GM18508 (cell line): ENCODE results near the gene CNOT4.
"Not testable (repeated sequence)": the region's sequence is repeated elsewhere in the genome, so short reads cannot be mapped to it uniquely, and the experiment has no call there.

Experiments used
- ATAC-seq: cut with Tn5 transposase; IDR thresholded peaks from one replicate; pipeline ENCODE4 v1.9.1; 2021; ENCODE audit warnings: moderate number of reproducible peaks; ENCODE audit not compliant: insufficient read depth, unreplicated experiment

Gene CNOT4

GRCh38 chr7:135370656-135371055, 139.2 kb downstream of the CNOT4 start:
- no peak for ATAC-seq

- no peak for ATAC-seq
Measured at GRCh38 chr7:135369405-135369804, 140.5 kb downstream of the CNOT4 start.

GRCh38 chr7:135368416-135369186, 141.3 kb downstream of the CNOT4 start:
- no peak for ATAC-seq

GRCh38 chr7:135366843-135367508, 142.9 kb downstream of the CNOT4 start:
- no peak for ATAC-seq

GRCh38 chr7:135365721-135366120, 144.2 kb downstream of the CNOT4 start:
- no peak for ATAC-seq

- ATAC-seq = no peak
Measured at GRCh38 chr7:135364206-135364605, 145.7 kb downstream of the CNOT4 start.

GRCh38 chr7:135362871-135363270, 147.0 kb downstream of the CNOT4 start:
- no peak for ATAC-seq

- ATAC-seq = no peak
Measured at GRCh38 chr7:135361788-135362187, 148.1 kb downstream of the CNOT4 start.

- ATAC-seq = no peak
Measured at GRCh38 chr7:135359615-135360014, 150.3 kb downstream of the CNOT4 start.

GRCh38 chr7:135355377-135356048, 154.4 kb downstream of the CNOT4 start:
- no peak for ATAC-seq

- no peak for ATAC-seq
Measured at GRCh38 chr7:135353832-135354231, 156.1 kb downstream of the CNOT4 start.

- ATAC-seq = no peak
Measured at GRCh38 chr7:135352285-135352684, 157.6 kb downstream of the CNOT4 start.

- ATAC-seq = not testable (repeated sequence)
Measured at GRCh38 chr7:135351070-135351469, 158.8 kb downstream of the CNOT4 start.

GRCh38 chr7:135349746-135350145, 160.2 kb downstream of the CNOT4 start:
- ATAC-seq = no peak

GRCh38 chr7:135348493-135348892, 161.4 kb downstream of the CNOT4 start:
- ATAC-seq = no peak

GRCh38 chr7:135343361-135343760, 166.5 kb downstream of the CNOT4 start:
- ATAC-seq = no peak

- ATAC-seq = no peak
Measured at GRCh38 chr7:135342887-135343286, 167.0 kb downstream of the CNOT4 start.

GRCh38 chr7:135341049-135341448, 168.9 kb downstream of the CNOT4 start:
- no peak for ATAC-seq

- no peak for ATAC-seq
Measured at GRCh38 chr7:135337977-135338550, 171.8 kb downstream of the CNOT4 start.

- no peak for ATAC-seq
Measured at GRCh38 chr7:135337506-135337905, 172.4 kb downstream of the CNOT4 start.

- ATAC-seq = peak; percentile 55
Measured at GRCh38 chr7:135335628-135336139, 174.2 kb downstream of the CNOT4 start.
